Activated CD8-positive, alpha-beta memory T cell treated with anti-CD3 and anti-CD28 coated beads for 48 hours (primary cell): Measurements from ENCODE around the gene DPEP1.
A peak's percentile ranks its signal among the peaks of the same experiment; 100 is the strongest.

ENCODE experiments used
- DNase-seq, 3 experiments: peaks; one replicate each; pipeline ENCODE4 v3.0.0-alpha.2; 2020; ENCODE audit warnings: low read depth in 2 of 3, low spot score in 2 of 3

DPEP1 gene

DNA sequence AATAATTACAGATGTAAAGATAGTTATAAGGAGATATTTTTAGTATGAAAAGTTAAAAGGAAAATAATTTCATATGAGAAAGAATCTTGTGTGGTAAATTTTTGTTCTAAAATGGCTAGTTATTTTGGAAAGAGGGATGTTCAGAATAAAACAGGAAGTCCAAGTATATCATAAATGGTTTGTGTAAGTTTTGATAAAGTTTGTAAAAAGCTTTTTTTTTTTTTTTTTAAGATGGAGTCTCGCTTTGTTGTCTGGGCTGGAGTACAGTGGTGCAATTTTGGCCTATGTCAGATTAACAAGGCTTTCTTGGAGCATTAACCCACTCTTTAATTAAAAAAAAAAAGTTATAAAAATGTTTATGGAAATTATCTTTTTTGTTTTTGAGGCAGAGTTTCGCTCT, 64.8 kb downstream of the DPEP1 start:
- no peak for DNase-seq

DNA sequence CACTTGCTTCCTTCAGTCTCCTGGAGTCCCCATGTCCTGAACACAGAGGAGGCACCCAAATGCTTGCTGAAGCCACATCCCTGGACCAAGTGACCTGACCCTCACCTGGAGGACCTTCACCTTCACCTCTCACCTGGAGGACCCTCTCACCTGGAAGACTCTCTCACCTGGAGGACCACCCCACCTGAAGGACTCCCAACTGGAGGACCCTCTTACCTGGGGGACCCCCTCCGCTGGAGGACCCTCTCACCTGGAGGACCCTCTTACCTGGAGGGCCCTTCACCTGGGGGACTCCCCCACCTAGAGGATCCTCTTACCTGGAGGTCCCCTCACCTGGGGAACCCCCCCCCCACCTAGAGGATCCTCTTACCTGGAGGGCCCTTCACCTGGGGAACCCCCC, 72.5 kb downstream of the DPEP1 start:
- DNase-seq, result no peak

DNA sequence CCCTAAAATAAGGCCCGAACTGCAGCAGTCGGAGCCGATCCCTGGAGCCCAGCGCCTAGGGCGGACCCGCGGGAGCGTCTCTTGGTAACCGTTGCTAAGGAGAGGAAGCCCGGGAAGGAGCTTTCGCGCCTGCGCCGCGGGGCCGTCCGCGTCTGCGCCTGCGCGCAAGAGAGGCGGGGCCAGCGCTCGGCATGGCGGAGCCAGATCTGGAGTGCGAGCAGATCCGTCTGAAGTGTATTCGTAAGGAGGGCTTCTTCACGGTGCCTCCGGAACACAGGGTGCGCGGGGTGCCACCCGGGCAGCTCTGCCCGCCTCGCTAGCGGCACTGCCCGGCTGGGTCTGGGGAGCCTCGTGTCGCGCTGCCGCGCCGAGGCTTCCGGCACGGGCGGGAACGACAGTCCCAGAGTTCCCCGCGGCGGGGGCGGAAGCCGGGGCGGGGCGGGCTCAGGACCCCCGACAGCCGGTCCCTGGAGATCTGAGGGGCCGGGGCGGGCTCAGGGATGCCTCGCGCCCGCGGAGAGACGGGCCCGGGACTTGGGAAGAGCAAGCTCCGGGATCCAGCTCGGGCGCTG, 73.2 kb downstream of the DPEP1 start, which contains the start of gene CDK10:
CDK10 (plus strand) TSS at position 170 of the 572 bp plus-strand sequence; CDS start at position 192, 22 bp downstream.
- peak; percentile 87 to 91 (median 88) for DNase-seq

DNA sequence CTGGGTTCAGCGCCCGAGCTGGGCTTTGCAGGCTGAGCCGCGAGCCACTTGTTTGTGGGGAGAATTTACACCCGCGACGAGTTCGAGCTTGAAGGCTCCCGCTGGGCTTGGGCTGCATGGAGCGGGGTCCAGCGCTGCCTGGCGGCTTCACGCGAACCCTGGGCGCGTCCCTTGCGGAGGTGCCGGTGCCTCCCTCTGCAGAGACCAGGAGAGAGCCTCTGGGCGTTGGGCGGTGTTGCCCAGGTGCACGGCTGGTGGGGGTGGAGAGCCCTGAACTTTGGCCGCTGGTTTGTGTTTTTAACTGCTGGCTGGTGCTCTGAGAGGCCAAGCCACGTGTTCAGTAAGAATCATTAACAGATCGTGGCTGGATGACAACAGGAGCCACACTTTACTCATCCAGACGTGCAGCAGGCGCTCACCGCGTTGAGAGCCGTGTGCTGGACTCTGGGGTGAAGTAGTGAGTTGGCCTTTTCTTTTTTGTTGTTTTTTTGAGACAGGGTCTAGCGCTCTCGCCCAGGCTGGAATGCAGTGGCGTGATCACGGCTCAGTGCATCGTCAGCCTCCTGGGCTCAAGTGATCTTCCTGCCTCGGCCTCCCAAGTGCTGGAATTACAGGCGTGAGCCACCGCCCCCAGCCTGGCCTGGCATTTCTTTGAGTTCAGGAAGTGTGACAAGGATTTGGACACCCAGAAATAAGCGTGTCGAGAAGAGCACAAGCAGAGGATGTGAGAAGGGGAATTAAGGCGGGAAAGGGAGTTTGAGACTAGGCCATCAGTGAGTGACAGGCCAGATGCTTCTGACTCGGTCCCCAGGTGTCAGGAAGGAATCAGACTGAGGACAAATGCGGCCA, 73.9 kb downstream of the DPEP1 start:
- DNase-seq, result no peak
